Iris pigment epithelial cell (primary cell): Measurements from ENCODE around the gene FLNA.
"Not testable (repeated sequence)": the region's sequence is repeated elsewhere in the genome, so short reads cannot be mapped to it uniquely, and the experiment has no call there.

ENCODE experiments used
- DNase-seq: peaks from one replicate; pipeline ENCODE4 v3.0.0-alpha.2; 2011; ENCODE audit warnings: low read depth

The FLNA gene

GRCh38 chrX:154308108-154308946 lies 66.1 kb downstream of the FLNA start:
- DNase-seq, result peak; percentile 36

GRCh38 chrX:154307202-154307601 lies 67.2 kb downstream of the FLNA start:
- no peak for DNase-seq

- DNase-seq, result no peak
These were observed 68.8 kb downstream of the FLNA start for GRCh38 chrX:154305541-154306205.

- DNase-seq, result no peak
These were observed 69.6 kb downstream of the FLNA start for GRCh38 chrX:154304846-154305245.

- no peak for DNase-seq
These were observed 71.0 kb downstream of the FLNA start for GRCh38 chrX:154303476-154303875.

- DNase-seq, result not testable (repeated sequence)
These were observed 71.4 kb downstream of the FLNA start for GRCh38 chrX:154302998-154303397.

- no peak for DNase-seq
These were observed 73.6 kb downstream of the FLNA start for GRCh38 chrX:154300816-154301215.
